LNCAP (cell line): ENCODE data around the gene LRCH2.

ENCODE experiments used
- CTCF ChIP-seq: fragments of 450-650 bp; IDR thresholded peaks from 2 replicates; pipeline ENCODE4 v1.5.1; 2017; ENCODE audit warnings: mild to moderate bottlenecking

Gene LRCH2

GRCh38 chrX:115174548-115174947, 59.3 kb downstream of the LRCH2 start:
- no peak for TF ChIP-seq CTCF

GRCh38 chrX:115173181-115173580, 60.7 kb downstream of the LRCH2 start:
- no peak for TF ChIP-seq CTCF

- TF ChIP-seq CTCF: peak; percentile 45; the same call in 1 of the 2 replicates
Measured at GRCh38 chrX:115147220-115147619, 86.7 kb downstream of the LRCH2 start.

GRCh38 chrX:115142057-115142456, 91.8 kb downstream of the LRCH2 start:
- TF ChIP-seq CTCF: no peak

- TF ChIP-seq CTCF: no peak
Measured at GRCh38 chrX:115138040-115138439, 95.9 kb downstream of the LRCH2 start.

GRCh38 chrX:115134382-115134781, 99.5 kb downstream of the LRCH2 start:
- TF ChIP-seq CTCF: no peak

- no peak for TF ChIP-seq CTCF
Measured at GRCh38 chrX:115112411-115112810, 121.5 kb downstream of the LRCH2 start.

GRCh38 chrX:115098897-115099296, 135.0 kb downstream of the LRCH2 start:
- TF ChIP-seq CTCF: no peak
